GM21786 (cell line): ENCODE measurements around the gene FBRS.
"Not testable (repeated sequence)": the region's sequence is repeated elsewhere in the genome, so short reads cannot be mapped to it uniquely, and the experiment has no call there.

Source experiments
- ATAC-seq: cut with Tn5 transposase; IDR thresholded peaks from one replicate; pipeline ENCODE4 v1.9.1; 2021; ENCODE audit not compliant: unreplicated experiment

Gene FBRS

DNA sequence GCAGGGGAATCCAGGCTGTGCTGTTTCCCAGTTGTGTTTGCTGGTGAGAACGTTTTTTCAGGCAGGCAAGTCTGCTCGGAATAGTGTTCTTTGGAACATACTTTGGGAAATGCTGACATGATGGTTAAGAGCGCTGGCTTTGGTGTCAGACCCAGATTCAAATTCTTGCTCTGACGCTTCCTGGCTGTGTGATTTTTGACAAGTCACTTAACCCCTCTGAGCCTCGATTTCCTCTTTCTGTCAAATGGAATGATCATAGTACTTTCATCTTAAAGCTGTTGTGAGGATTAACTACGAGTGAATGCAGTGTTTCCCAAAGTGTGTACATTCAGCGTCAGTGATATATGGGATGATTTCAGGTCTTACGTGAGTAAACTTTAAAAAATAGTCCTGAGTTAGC, 4.8 kb downstream of the FBRS start:
- ATAC-seq: no peak

DNA sequence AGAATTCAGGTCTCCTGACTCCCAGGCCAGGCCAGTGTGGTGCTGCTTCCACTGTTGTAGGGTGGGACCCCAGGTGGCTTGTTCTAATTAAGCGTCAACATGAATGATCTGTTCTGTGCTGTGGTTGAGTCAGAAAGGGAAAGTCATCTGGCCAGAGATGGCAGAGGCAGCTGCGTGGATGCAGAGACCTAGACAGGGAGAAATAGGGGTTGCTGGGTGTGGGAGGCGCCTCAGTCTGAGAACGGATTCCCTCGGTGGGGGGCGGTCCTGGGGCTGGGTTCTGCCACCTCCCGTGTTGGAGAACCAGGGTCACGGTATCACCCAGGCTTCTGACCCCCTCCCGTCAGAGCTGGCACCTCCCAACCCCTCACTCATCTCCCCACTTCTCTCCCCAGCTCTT, 5.6 kb downstream of the FBRS start:
- ATAC-seq: no peak

DNA sequence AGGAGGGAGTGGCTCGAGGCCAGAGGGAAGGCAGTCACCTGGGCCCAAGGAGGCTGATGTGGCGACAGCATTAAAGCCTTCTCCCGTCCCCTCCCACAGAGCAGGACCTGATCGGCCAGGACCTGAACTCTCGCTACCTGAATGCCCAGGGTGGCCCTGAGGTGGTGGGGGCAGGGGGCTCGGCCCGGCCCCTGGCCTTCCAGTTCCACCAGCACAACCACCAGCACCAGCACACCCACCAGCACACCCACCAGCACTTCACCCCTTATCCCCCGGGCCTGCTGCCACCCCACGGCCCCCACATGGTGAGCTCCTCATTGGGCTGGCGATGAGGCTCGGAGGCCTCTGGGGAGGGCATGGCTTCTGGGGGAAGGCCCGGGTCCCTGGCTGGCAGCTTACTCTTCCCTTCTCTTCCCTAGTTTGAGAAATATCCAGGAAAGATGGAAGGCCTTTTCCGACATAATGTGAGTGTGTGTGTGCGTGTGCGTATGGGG, 6.4 kb downstream of the FBRS start:
- ATAC-seq: no peak

DNA sequence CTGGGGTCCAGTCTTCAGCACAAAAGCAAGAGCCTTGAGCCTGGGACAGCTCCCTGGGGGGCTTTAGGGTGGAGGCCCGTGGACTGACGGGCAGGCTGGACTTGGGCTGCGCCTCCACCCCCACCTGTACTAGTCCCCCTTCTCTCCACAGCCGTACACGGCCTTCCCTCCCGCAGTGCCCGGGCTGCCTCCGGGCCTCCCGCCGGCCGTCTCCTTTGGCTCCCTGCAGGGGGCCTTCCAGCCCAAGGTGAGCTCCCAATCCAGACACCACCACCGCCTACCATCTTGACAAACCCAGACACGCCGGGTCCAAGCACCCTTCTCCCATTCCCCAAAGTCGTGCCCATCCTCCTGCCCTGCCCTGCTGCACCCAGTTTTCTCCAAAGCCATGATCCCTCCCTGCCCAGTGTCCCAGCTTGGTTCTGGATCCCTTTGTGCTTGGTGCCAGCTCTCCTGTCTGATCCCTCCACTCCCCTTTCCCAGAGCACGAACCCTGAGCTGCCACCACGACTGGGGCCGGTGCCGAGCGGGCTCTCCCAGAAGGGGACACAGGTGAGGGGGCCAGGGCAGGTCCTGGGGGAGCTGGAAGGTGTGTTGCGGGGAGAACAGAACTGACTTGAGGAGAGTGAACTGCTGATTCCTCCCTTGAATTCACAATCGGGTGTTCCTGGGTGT, 7.1 kb downstream of the FBRS start:
- no peak for ATAC-seq

DNA sequence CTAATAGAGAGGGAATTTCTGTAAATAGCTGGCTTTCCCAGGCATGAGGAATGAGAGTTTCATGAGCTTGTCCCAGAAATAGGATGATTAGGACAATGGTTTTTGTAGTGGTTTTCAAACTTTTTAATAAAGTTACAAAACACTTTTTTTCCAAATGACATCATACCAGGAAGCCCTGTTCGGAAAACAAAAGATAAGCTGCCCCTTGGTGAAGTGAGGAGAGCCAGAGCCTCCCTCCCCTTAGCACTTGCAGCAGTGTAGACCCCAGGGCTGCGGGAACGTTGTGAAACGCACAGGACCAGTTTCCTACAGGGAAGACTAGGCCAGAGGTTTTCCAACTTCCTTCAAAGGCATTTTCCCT, 7.6 kb downstream of the FBRS start:
- no peak for ATAC-seq

DNA sequence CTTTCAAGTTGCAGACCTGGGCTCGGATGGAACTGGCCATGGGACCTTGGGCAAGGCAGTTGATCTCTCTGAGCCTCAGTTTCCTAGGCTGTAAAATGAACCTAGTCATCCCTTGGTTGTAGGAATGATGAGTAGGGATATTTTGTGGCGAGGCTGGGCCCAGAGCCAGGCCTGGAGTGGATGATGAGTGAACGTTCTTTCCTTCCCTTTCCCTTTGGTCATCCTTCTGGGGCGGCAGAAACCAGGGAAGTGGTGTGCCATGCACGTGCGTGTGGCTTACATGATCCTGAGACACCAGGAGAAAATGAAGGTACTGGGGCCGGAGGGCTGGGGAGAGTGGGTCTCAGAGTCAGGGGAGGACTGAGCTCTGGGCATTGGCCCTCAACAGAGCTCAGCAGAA, 8.4 kb downstream of the FBRS start:
- no peak for ATAC-seq

DNA sequence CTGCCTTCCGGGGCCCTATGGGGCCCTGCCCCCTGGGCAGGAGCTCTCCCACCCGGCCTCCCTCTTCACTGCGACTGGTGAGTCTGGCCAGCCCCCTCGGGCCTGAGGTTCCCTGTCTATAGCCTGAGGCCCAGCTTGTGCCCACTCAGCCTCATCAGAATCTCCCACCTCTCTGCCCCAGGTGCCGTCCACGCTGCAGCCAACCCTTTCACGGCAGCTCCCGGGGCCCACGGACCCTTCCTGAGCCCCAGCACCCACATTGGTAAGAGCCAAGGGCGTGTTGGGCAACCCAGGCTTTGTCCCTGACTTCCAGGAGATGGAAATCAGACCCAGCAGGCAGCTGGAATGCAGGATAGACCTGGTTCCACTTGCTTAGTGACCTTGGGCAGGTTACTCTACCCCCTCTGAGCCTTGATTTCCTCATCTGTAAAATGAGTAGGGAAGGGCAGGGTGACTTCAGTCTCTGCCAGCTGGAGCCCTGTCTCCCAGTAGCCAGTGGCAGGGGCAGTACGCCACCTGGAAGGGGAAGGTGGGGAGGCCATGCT, 9.2 kb downstream of the FBRS start:
- ATAC-seq: no peak

DNA sequence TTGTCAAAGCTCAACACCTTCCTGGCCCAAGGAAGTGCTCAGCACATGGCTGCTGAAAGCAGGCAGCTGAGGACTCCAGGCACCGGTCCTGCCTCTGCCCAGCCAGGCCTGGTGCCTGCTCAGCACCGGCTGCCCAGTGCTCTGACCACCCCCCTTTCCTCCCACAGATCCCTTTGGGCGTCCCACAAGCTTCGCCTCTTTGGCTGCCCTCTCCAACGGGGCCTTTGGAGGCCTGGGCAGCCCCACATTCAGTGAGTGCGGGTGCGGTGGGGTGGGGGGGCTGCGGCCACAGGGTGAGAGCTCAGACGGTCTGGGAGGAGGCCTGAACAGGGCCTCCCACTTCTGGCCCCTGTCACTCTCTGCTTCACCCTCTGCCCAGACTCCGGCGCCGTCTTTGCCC, 10.2 kb downstream of the FBRS start:
- ATAC-seq: no peak

DNA sequence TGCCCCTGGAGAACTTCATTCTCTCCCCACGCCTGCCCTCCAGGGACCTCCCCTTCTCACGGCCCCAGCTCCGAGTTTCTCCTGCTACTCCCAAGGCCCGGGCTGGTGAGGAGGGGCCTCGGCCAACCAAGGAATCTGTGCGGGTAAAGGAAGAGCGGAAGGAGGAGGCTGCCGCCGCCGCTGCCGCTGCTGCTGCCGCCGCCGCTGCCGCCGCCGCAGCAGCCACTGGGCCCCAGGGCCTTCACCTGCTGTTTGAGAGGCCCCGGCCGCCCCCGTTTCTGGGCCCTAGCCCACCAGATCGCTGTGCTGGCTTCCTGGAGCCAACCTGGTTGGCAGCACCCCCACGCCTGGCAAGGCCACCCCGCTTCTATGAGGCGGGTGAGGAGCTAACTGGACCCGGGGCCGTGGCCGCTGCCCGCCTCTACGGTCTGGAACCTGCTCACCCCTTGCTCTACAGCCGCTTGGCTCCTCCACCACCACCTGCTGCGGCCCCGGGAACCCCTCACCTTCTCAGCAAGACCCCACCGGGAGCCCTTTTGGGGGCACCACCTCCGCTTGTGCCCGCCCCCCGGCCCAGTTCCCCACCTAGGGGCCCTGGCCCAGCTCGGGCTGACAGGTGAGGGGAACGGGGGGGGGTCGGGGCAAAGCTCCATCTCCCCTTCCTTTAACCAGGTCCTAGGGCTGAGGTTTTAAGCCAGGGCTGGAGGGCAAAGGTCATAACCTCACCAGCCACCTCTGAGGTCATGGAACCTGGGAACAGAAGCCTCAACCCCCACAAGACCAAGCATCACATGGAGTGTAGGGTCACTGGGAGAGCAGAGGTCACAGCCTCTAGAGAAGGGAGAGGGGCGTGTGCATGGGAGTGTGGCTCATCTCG, 11.0 kb downstream of the FBRS start:
- ATAC-seq: no peak

DNA sequence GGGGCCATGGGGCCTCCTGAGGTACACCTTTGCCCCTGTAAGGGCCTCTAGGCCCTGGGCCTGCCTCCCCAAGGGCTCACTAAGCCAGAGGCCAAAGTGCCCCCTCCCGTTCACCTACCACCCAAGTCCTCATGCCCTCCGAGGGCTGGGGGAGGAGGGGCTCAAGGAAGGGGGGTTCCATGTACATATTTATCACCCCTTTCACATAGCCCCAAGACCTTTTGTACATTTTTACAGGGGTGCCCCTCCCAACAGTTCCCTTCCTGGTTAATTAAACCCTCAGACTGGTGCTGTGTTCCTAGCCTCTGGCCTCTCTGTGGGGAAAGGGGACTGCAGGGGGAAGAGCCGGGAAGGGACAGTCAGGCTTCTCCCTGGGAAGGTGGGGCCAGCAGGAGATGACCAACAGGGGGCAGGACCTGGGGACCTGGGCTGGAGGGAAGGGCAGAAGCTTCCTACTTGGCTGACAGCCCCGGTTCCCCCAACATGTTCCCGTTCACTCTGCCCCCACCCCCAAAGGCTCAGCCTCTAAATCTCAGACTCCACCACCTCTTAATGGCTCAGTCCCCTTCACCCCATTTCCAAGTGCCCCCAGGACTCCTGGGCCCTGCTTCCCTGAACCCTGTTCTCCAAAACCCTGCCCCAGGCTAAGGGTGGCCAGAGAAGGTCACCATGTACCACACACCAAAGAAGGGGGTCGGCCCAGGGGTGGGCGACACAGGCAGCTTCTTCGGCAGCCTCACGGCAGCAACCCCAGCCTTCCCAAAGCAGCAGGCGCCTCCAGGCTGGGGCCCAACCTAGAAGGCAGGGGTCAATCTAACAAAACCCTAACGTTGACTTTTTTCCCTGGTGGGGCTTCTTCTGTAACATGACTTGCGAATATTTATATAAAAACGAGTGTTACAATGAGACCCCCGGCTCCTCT, 11.9 kb downstream of the FBRS start:
- ATAC-seq: no peak

DNA sequence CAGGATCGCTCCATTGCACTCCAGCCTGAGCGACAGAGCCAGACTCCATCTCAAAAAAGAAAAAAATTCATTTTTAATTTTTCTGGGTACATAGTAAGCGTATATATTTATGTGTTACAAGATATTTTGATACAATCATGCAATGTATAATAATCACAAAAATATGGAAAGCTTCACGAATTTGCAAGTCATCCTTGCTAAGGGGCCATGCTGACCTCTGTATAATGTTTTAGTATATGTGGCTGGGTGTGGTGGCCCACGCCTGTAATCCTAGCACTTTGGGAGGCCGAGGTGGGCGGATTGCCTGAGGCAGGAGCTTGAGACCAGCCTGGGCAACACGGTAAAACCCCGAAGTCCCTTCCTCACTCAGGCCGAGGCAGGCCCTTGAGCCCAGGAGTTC, 16.9 kb downstream of the FBRS start:
- no peak for ATAC-seq

DNA sequence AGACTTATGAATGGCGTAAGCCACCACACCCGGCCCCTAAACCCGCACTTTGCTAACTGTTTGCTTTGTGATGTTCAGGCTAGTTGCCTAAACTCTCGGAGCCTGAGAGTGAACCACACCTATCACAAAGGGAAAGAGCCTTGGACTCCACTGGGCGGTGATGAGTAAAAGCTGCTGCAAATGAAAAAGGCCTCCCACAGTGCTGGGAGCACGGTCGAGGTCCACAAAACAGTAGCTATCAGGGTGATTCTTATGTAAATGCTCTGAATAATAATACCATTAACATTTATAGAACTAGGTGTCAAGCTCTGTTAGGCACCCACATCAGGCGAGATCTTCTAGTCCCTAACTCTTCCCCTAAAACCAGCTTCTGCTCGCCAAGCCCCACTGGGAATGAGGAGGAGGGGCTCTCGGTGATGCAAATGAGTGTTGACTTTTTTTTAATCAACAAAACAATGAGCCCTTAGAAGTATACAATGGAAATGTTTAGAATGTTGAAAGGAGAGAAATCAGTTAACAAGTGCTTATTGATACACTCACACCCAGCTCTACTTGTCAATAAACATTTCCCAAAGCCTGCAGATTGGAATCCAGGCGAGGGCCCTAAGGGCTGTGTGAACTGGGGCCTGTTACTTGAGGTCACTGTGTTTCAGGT, 19.8 kb downstream of the FBRS start:
- no peak for ATAC-seq

DNA sequence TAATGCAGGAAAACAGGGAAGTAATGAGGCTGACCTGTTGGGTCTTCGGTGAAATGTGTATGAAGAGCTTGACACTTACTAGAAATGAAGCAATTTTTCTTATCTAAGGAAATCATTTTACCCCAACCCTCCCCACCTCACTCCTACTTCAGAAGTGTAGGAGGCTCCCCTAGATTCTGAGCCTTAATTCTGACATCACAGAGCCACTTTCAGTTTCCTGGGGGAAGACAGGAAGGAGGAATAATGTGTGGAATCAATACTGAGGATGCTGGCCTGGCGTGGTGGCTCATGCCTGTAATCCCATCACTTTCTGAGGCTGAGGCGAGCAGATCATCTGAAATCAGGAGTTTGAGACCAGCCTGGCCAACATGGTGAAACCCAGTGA, 20.3 kb downstream of the FBRS start:
- ATAC-seq: no peak

DNA sequence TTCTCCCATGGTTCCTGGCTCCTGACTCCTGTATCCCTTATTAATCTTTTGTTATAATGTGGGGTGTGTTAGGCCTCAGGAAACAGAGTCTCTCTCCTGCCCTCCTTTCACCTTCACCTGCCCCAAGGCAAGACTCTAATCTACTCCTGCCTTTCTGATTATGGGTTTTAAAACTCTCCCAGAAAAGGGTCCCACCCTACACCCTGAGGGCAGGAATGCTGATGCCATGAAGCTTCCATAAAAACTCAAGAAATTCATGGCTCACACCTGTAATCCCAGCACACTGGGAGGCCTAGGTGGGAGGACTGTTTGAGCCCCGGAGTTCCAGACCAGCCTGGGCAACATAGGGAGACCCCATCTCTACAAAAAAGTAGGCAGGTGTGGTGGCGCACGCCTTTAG, 22.1 kb downstream of the FBRS start:
- no peak for ATAC-seq

DNA sequence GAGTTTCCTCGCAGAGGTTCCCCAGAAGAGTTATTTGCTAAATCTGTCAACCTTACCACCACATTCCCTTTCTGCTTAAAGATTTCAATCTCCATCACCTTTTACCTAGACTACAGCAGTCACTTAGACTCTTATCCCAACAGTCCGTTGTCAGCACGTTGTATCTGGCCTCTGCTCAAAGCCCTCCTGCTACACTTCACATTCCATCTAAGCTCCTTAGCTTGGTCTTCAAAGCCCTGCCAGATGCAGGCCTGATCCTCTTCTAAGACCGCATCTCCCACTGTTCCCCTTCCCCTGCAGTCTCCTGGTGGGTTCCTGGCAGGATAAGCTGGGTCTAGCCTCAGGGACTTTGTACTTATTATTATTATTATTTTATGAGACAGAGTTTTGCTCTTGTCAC, 30.5 kb downstream of the FBRS start:
- ATAC-seq: no peak

DNA sequence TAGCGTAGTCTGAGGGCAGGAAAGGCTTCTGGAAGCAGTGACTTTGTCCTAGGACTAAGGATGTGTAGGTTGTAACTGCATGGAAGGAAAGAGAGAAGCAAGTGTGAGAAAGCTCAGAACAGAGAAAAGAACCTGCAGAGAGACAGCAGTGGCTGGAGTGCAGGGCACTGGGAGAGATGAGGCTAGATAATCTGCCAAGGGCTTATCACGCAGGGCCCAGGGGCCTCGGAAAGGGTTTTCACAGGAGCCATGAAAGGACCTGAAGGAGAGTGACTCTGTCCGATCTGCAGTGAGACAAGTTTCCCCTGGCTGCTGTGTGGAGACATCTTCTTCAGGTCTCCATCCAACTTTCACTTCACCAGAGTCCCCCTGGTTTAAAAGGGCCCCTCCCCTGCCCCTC, 33.7 kb downstream of the FBRS start:
- no peak for ATAC-seq

DNA sequence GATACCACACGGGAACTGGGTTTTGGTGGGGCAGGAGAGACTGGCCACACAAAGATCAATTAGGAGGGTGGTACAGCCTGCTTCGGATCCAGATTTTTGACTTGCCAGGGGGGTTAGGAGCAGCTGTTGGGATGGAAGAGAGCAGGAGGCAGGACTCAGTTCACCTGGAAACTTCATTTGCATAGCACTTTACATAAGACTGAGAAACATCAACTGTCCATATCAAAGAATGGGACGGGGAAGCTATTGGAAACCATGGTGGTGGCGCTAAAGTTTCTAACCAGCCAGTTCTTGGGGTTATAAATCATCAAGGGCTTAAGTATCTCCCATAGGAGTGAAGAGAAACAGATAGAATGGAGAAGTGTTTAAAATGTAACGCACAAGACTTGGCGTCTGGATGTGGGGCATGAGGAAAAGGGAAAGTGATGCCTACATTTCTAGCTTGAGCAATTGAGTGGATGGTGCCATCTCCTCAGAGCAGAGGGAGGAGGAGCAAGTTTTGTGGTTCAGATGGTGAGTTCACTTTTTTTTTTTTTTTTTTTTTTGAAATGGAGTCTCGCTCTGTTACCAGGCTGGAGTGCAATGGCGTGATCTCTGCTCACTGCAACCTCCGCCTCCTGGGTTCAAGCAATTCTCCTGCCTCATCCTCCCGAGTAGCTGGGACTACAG, 34.3 kb downstream of the FBRS start:
- no peak for ATAC-seq

DNA sequence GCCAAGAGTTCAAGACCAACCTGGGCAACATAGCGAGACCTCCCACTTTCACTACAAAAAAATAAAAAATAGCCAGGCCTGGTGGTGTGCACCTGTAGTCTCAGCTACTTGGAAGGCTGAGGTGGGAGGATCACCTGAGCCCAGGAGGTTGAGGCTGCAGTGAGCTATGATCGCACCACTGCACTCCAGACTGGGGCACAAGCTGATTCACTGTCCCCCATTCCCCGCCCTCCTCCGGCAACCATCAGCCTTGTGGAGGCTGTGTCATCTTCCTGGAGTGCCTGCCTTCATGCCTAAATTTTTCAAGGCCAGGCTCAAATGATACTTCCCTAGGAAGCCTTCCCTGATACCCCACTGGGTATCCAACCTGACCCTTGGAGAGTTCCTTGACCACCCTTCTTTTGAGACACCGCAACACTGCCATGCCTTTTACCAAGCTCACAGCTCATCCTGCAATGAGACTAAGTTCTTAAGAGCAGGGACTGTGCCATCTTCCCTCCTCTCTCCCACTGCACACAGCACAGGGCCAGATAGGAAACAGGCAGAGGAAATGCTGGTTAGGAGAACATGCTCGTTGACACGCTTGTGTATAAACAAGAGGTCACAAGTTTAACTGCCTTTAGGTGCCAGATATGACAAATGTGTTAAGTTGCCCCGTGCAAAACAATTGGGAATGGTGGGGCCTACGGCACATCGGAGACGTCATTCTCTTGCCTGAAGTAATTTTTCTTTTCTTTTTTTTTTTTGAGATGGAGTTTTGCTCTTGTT, 36.9 kb downstream of the FBRS start:
- no peak for ATAC-seq

DNA sequence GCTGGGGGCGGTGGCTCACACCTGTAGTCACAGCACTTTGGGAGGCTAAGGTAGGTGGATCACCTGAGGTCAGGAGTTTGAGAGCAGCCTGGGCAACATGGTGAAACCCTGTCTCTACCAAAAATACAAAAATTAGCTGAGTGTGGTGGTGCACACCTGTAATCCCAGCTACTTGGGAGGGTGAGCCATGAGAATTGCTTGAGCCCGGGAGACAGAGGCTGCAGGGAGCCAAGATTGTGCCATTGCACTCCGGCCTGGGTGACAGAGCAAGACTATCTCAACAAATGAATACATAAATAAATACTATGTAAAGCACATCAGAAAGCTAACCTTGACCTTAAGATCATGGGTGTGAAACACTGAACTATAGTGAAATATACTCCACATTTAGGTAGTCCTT, 38.4 kb downstream of the FBRS start:
- ATAC-seq: not testable (repeated sequence)
